ENCODE data around the gene CEP44.
"Not testable (repeated sequence)": the region's sequence is repeated elsewhere in the genome, so short reads cannot be mapped to it uniquely, and the experiment has no call there.

CEP44 gene

GRCh38 chr4:174373821-174374220 lies 90.1 kb downstream of the CEP44 start:
- no peak for DNase-seq (ENCODE audit: low read depth)
- H3K4me3 ChIP-seq (ENCODE audit: low read depth, low read length): no peak overlapping the region
- no peak for TF ChIP-seq POLR2A (IDR thresholded peaks at IDR 0.05; ENCODE audit: extremely low read depth, insufficient read length)
- TF ChIP-seq MAX (IDR thresholded peaks at IDR 0.05; ENCODE audit: low read depth, low read length): no peak
- TF ChIP-seq MYC (IDR thresholded peaks at IDR 0.05; ENCODE audit: low read depth, low read length): no peak
- TF ChIP-seq, protein P1, sequence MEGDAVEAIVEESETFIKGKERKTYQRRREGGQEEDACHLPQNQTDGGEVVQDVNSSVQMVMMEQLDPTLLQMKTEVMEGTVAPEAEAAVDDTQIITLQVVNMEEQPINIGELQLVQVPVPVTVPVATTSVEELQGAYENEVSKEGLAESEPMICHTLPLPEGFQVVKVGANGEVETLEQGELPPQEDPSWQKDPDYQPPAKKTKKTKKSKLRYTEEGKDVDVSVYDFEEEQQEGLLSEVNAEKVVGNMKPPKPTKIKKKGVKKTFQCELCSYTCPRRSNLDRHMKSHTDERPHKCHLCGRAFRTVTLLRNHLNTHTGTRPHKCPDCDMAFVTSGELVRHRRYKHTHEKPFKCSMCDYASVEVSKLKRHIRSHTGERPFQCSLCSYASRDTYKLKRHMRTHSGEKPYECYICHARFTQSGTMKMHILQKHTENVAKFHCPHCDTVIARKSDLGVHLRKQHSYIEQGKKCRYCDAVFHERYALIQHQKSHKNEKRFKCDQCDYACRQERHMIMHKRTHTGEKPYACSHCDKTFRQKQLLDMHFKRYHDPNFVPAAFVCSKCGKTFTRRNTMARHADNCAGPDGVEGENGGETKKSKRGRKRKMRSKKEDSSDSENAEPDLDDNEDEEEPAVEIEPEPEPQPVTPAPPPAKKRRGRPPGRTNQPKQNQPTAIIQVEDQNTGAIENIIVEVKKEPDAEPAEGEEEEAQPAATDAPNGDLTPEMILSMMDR (IDR thresholded peaks at IDR 0.05; ENCODE audit: low read depth, low read length): no peak

DNA sequence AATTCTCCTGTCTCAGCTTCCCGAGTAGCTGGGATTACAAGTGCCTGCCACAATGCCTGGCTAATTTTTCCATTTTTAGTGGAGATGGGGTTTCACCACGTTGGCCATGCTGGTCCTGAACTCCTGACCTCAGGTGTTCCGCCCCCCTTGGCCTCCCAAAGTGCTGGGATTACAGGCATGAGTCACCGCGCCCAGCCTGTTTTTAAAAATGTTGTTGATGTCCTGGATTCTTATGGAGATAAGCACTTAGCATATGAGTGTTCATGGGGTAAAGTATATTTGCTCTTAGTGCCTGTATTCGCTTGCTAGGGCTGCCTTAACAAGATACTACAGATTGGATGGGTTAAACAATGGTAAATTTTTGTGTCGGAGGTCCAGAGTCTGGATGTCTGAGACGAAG lies 91.7 kb downstream of the CEP44 start:
- TF ChIP-seq MYC (IDR thresholded peaks at IDR 0.05; ENCODE audit: low read depth, low read length) (no peak), POLR2A (IDR thresholded peaks at IDR 0.05; ENCODE audit: extremely low read depth, insufficient read length) (no peak), MAX (IDR thresholded peaks at IDR 0.05; ENCODE audit: low read depth, low read length) (no peak)
- TF ChIP-seq, protein P1 (IDR thresholded peaks at IDR 0.05; ENCODE audit: low read depth, low read length): no peak
- DNase-seq (ENCODE audit: low read depth): no peak
- H3K4me3 ChIP-seq (ENCODE audit: low read depth, low read length): no peak overlapping the region

- H3K4me3 ChIP-seq (ENCODE audit: low read depth, low read length): no peak overlapping the region
- TF ChIP-seq, protein P1 (IDR thresholded peaks at IDR 0.05; ENCODE audit: low read depth, low read length): no peak
- TF ChIP-seq MYC (IDR thresholded peaks at IDR 0.05; ENCODE audit: low read depth, low read length): no peak
- no peak for TF ChIP-seq MAX (IDR thresholded peaks at IDR 0.05; ENCODE audit: low read depth, low read length)
- no peak for TF ChIP-seq POLR2A (IDR thresholded peaks at IDR 0.05; ENCODE audit: extremely low read depth, insufficient read length)
- DNase-seq (ENCODE audit: low read depth): no peak
These were observed 93.9 kb downstream of the CEP44 start for GRCh38 chr4:174377613-174378012.

GRCh38 chr4:174378951-174379350 lies 95.2 kb downstream of the CEP44 start:
- no peak overlapping the region for H3K4me3 ChIP-seq (ENCODE audit: low read depth, low read length)
- TF ChIP-seq MYC (IDR thresholded peaks at IDR 0.05; ENCODE audit: low read depth, low read length): no peak
- no peak for TF ChIP-seq POLR2A (IDR thresholded peaks at IDR 0.05; ENCODE audit: extremely low read depth, insufficient read length)
- no peak for TF ChIP-seq MAX (IDR thresholded peaks at IDR 0.05; ENCODE audit: low read depth, low read length)
- TF ChIP-seq, protein P1 (IDR thresholded peaks at IDR 0.05; ENCODE audit: low read depth, low read length): no peak
- DNase-seq (ENCODE audit: low read depth): no peak

- DNase-seq (ENCODE audit: low read depth); H3K4me3 ChIP-seq (ENCODE audit: low read depth, low read length): not testable (repeated sequence)
These were observed 96.5 kb downstream of the CEP44 start for GRCh38 chr4:174380206-174380605.

DNA sequence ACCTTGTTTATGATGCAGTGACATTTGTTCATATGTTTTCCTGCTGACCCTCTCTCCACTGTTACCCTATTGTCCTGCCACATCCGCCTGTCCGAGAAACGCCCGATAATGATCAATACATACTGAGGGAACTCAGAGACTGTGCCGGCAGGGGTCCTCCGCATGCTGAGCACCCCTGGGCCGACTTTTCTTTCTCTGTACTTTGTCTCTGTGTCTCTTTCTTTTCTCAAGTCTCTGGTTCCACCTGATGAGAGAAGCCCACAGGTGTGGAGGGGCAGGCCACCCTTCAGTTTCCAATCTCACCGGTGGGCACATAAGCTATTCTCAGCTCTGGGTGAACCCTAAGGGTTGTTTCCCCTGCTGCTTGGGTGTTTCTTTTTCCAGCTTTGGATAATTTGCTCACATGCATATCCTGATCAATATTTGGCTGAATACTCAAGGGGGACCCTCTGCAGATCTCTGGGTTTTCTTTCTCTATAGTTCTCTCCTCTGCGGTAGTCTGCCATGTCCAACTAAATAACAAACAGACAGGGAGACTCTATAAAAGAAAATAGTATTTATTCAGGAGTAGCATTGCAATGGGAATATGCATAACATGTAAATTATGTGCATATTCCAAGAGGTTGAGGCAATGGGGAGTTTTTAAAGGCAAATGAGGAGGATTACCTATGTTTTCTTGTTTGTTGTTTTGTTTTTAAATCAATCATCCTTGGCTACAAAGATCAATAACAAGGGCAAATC lies 97.2 kb downstream of the CEP44 start:
- H3K4me3 ChIP-seq (ENCODE audit: low read depth, low read length): no peak overlapping the region
- TF ChIP-seq MYC (IDR thresholded peaks at IDR 0.05; ENCODE audit: low read depth, low read length) (no peak), POLR2A (IDR thresholded peaks at IDR 0.05; ENCODE audit: extremely low read depth, insufficient read length) (no peak)
- DNase-seq (ENCODE audit: low read depth): no peak

DNA sequence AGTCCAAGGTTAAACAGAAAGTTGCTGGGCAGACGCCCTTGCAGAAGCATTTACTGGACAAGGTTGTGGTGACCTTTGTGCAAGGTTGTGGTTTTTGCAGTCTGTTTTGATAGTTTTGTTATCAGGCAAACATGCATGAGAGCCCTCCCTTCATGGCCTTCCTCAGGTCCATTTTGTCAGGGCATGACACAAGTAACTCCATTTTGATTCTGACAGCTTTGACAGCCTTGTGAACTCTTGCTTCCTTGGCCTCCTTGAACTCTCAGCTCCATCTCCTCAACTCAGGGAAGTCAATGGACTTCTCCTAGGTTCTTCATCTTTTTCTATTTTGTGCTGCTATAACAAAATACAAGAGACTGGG lies 97.7 kb downstream of the CEP44 start:
- no peak for TF ChIP-seq MAX (IDR thresholded peaks at IDR 0.05; ENCODE audit: low read depth, low read length)
- no peak for TF ChIP-seq POLR2A (IDR thresholded peaks at IDR 0.05; ENCODE audit: extremely low read depth, insufficient read length)
- TF ChIP-seq MYC (IDR thresholded peaks at IDR 0.05; ENCODE audit: low read depth, low read length): no peak
- TF ChIP-seq, protein P1 (IDR thresholded peaks at IDR 0.05; ENCODE audit: low read depth, low read length): no peak
- no peak for DNase-seq (ENCODE audit: low read depth)
- no peak overlapping the region for H3K4me3 ChIP-seq (ENCODE audit: low read depth, low read length)

Data from NB4 (cell line).